ENCODE measurements around the gene C17orf114.

The C17orf114 gene

DNA sequence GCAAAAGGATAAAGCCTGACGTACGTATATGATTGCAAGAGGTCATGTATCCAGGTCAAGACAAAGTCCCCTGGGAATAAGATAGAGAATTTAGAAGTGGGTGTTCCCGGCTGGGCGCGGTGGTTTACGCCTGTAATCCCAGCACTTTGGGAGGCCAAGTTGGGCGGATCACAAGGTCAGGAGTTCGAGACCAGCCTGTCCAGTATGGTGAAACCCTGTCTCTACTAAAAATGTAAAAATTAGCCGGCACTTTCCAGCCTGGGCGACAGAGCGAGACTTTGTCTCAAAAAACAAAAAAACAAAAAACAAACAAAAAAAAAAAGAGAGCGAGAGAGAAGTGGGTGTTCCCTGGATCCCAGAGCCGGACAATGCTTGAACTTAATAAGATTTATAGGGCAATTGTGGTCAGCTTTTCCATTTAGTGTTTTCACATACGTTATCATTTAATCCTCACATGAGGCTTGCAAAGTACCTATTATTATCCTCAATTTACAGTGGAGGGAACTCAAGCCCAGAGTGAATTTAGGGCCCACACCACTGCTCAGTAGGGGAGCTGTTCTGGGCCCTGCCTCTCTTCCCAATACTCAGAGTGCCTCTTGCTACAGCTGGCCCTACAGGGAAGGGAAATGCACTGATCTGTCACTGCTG lies 13.8 kb downstream of the C17orf114 start:
- DNase-seq = no peak

DNA sequence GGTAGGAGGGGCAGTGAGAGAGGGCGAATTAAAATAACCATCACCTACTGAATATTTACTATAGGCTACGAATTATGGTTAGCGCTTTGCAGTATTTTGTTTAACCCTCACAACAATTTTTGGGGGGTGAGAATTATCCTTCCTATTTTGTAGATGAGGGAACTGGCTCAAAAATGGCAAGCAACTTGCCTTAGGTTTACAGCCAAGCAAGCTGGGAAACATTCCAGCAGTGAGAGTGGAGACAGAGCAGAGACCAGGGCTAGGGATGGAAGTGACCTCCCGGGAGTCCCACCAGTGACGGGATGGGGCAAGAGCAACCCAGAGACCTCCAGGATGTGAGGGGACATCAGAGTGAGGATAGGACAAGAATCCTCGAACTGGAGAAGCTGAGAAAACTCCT lies 15.6 kb downstream of the C17orf114 start:
- DNase-seq = peak in 1 of 14 donors; percentile 18

DNA sequence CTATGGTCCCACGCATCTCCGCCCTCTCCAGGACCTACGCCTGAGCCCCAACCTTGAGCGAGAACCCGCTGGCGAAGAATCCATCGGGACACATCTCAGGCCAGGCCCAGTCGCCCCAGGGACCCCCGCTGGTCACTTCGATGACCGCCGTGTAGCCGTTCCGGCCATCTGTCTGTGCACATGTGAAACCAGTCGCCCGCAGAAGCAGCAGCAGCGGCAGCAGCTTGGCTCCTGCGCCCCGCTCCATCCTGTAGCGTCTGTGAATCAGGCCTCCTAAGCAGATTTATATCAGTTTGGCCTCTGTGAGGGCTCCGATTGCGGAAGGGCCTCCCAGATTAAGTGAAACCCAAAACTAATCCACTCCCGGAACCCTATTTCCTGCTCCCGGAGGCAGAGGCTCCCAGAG lies 16.0 kb downstream of the C17orf114 start, which contains the start of gene VMO1:
Gene VMO1 (minus strand): TSS at position 259 of the 406 bp plus-strand sequence. CDS start 12 bp downstream, at position 247.
- DNase-seq = peak in 5 of 14 donors; percentile 5 to 27 (median 19)

DNA sequence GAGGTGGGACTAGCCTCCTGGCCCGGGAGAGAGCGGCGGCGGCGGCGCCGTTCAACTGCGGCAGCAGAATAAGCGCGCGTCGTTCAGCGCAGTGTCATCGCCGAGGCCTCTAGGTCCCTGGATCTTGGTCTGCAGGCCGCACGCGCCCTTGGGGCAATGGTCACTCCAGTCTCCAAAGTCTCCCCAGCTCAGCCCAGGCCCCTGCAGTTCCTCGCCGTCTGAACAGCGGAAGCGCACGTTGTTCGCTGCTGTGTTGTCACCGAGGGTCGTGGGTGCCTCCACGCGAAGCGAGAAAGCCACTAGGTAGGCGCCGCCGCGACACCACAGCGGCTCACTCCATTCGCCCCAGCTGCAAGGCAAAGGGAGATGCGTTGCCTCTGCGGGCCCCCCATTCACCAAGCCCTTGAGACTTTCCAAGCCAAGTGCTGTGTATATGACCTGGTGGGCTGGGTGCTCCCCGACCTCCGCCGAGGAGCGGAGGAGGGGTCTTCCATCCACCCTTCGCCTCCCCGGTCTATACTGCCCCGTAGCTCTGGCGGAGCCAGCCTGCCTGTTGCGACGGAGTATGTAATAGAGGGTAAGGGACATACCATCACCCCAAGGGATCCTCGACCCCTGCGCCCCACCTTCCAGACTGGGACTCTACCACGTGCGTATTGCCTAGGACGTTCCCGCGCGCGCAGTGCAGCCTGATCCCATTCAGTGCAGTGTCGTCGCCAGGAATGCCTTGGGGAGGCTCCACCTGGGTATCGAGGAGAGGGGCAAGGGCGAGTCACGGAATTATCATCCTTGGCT lies 16.6 kb downstream of the C17orf114 start:
- no peak for DNase-seq

DNA sequence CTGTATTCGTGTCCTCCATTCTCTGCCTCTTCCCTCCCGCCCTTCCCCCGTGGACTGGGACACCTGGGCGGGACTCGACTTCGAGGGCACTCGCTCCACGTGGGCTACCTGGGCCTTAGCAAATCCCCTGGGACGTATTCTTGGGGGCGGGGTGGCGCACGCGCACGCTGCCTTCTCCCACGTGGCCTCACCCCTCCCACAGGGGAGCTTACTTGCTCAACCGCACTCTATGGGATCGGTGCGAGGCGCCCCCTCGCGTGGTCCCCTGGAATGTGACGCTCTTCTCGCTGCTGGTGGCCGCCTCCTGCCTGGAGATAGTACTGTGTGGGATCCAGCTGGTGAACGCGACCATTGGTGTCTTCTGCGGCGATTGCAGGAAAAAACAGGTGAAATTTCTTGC lies 19.5 kb downstream of the C17orf114 start:
- DNase-seq = peak in 1 of 14 donors; percentile 8

DNA sequence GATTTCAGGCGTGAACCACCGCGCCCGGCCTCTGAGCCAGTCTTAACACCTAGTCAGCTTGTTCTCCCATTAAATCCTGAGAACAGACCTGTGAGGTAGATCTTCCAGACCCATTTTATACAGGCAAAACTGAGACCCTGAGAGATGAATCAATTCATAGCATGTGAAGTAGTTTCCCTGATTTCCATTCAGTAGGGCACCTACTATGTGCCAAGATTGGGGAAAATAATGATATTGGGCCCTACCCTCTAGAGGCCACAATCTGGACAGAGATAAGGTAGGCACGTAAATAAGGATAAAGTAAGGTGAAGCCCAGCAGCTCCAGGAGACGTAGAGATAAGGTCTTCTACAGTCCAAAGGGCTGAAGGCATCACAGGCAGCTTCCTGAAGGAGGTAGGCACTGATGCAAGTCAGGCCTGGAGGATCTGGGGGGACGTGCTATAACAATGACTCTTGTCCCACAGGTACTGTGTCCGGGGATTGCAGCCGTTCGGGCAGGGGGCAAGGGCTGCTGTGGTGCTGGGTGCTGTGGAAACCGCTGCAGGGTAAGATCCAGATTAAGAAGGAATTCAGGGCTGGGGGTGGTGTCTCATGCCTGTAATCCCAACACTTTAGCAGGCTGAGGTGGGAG lies 21.7 kb downstream of the C17orf114 start:
- DNase-seq = no peak

DNA sequence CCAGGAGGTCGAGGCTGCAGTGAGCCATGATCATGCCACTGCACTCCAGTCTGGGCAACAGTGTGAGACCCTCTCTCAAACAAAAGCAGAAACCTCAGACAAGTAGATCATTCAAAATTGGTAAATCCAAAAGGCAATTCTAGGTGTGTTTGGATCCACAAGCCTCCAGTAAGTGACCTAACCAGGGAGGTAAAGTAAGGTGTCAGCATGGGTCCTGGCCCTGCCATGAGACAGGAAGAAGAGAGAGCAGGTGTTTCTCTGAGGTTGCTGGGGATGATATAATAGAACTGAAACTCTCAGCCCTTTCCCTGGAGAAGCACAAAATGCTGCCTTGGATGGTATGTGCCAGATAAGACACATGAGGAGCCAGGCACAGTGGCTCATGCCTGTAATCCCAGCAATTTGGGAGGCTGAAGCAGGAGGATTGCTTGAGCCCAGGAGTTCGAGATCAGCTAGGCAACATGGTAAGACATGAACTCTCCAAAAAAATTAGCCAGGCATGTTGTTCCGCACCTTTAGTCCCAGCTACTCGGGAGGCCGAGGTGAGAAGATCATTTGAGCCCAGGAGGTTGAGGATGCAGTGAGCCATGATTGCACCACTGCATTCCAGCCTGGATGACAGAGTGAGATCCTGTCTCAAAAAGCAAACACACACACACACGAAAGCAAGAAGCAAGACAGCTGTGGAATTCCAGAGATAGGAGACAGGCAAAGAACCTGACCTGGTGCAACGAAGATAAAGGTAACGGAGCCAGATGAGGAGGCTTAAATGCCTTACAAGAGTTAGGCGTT lies 24.0 kb downstream of the C17orf114 start:
- no peak for DNase-seq

DNA sequence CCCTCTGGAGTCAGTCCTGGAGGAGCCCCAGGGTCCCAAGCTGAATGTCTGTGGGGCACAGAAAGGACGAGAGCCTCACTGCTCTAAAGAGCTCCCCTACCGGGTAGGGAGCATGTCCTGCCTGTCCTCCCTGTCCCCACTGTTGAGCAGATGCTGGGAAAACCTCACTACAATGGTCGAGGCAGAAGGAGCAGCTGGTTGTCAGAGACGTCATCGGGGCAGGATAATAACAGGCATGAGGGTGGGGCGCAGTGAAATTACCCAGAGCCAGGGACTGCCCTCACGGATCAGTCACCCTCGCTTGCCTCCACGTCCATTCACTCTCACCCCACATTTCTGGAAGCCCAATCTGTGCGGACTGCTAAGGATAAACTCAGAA lies 29.9 kb downstream of the C17orf114 start:
- no peak for DNase-seq

DNA sequence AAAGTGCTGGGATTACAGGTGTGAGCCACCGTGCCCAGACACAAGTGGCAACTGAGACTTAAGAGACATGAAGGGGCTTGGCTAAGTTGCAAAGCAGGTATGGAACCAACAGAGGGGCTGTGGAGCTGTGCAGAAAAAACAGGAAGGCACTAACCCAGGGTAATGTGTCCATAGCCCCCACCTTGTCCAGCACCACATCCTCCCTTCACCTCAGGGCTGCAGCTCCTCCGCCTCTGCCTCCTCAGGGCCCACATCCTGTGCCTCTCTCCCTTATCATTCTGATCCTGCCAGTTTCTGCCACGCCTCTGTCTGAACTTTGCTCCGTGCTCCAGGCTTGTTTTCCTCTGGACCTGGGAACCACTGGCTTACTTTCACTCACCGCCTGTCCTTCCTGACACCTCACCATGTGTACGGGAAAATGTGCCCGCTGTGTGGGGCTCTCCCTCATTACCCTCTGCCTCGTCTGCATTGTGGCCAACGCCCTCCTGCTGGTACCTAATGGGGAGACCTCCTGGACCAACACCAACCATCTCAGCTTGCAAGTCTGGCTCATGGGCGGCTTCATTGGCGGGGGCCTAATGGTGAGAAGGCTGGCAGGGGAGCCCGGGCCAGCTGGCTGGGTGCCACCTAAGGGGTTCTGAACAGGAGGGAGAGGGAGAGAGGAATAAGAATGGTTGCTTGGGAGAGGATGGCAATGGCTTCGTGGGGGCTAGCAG lies 30.5 kb downstream of the C17orf114 start, which contains the start of gene TM4SF5:
Gene TM4SF5 (plus strand): TSS at position 368 of the 716 bp plus-strand sequence. CDS start 37 bp downstream, at position 405.
- peak in 1 of 14 donors; percentile 14 for DNase-seq

DNA sequence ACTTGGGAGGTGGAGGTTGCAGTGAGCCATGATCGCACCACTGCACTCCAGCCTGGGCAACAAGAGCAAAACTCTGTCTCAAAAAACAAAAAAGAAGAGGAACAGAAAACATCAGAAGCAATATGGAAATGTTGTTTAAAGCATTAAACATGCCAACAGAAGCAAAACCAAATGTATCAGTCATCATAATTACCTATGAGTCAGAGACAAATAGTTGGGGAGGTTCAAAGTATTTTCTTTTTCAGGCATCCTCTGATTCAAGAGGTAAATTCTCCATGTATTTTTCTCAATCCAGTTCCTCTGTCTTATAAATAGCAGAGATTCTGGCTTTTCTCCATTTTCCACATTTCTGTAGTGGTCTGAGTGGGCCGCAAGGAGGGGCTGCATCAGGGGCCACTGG lies 32.5 kb downstream of the C17orf114 start:
- no peak for DNase-seq

DNA sequence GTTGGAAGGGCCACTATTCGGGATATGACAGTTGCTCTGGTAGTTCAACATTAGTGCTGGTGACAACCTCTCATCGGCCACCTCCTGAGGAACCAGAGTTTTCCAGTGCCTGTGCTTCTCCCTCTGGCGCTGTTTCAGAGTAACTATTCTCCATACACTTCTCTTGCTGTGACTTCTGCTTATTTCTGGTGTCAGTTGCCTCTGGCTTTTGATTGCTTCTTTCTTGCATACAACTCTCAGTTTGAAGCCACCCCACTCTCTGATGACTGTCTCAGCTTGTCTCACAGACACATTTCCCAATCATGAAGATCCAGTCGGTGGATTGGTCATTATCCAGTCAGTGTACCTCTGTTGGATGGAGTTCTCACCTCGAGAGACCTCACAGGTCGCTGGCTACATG lies 33.8 kb downstream of the C17orf114 start:
- DNase-seq = no peak

DNA sequence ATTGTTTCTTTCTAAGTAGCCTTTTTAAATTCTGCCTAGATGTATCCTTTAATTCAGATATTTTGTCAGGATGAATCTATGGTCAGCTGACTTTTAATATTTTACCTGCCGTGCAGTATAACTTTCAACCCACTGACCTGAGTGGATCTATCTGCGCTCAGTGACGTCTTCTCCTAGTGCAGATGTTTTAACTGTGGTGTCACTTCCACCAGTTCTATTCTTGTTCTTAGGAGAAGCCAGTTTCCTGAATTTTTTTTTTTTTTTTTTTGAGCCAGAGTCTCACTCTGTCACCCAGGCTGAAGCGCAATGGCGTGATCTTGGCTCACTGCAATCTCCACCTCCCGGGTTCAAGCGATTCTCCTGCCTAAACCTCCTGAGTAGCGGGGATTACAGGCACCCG lies 35.4 kb downstream of the C17orf114 start:
- no peak for DNase-seq

DNA sequence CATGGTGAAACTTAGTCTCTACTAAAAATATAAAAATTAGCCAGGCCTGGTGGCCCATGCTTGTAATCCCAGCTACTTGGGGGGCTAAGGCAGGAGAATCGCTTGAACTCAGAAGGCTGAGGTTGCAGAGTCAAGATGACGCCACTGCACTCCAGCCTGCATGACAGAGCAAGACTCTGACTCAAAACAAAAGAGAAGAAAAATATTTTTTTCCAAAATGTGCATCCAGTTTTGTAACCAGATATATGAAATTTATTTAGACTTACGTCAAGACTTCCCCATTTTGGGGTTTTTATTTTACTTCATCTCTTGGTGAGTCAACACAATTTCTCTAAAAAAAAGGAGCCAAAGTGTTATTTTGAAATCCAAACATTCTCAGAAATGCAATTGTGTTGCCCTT lies 35.9 kb downstream of the C17orf114 start:
- no peak for DNase-seq

DNA sequence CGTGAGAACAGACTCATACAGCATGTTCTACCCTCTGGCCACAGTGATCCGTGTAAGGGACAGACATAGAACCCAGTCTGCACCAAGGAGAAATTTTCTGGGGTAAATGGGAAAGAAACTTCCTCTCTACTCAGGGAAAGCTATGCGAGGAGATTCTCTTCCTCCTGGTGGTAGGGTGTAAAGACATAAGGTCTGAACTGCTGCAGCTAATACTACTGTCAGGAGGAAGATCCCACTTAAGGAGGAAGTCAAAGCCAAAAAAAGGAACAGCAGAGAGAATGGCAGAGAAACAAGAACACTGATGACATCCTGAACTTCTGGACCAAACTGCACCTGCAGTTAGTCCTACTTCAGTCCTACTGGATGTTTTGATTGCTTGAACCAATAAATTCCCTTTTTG lies 37.5 kb downstream of the C17orf114 start:
- no peak for DNase-seq

DNA sequence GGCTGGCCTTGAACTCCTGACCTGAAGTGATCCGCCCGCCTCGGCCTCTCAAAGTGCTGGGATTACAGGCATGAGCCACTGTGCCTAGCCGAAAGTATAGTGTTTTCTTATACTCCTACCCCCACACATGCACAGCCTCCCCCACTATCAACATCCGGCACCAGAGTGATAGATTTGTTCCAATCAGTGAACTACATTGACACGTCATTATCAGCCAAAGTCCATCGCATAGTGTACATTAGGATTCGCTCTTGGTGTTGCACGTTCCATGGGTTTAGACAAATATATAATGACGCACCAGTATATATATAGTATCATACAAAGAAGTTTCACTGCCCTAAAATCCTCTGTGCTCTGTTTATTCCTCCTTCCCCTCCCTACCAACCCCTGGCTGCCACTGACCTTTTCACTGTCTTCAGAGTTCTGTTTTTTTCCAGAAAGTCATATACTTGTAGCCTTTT lies 42.3 kb downstream of the C17orf114 start:
- DNase-seq = no peak

DNA sequence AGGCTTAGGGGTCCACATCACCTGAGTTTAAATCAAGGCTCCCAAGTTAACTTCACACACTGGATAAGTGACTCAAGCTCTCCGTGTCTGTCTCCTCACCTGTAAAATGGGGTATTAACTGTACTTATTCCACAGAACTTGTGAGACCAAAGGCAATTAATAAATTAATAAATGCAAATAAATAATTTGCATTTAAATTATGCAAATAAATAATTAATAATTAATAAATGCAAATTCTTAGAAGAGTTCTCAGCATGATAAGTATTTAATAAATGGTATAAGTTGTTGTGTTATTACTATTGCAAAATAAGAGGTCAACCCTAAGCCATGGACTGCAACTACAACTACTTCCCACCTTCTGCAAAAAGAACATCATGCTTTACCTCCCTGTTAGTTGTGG lies 48.7 kb downstream of the C17orf114 start:
- DNase-seq = no peak

DNA sequence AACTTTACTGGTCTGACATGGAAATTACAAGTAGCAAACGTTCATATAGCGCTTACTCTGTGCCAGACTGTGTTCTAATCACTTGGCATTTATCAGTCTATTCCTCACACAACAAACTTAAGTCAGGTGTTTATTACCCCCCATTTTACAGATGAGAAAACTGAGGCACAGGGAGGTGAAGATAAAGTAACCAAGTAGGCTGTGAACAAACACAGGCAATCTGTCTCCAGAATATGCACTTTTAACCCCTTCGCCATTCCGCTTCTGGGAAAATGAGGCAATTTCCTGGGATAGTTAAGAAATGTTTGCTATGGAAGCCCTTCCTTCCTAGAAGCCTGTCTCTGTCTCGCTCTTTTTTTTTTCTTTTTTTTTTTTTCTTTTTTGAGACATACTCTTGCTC lies 50.2 kb downstream of the C17orf114 start:
- DNase-seq = no peak
